Measurements from ENCODE around the gene GDI1. TPM values are rescaled to one million over a fixed set of nuclear protein-coding genes. Genes with fewer than 3 reads are reported as not detected.
A peak's percentile ranks its signal among the peaks of the same experiment; 100 is the strongest.

GDI1 gene
- total and polyA plus RNA-seq, 2 of the 8 experiments (the other 6 are each of a cell fraction or from before 2014, with no cell fraction given): 83.1 to 136 TPM

GRCh38 chrX:154458116-154458953 lies 21.4 kb downstream of the GDI1 start, which contains the start of gene PLXNA3:
PLXNA3 (plus strand) TSS chrX:154458281; CDS start chrX:154460184, 1,903 bp downstream.
- Histone ChIP-seq H2BK20ac (ENCODE audit: low read length) (no peak within 1 kb of the TSS), H2AFZ (ENCODE audit: low read length) (no peak within 1 kb of the TSS), H2BK12ac (ENCODE audit: low read depth, low read length) (no peak within 1 kb of the TSS), H3K23ac (ENCODE audit: insufficient read length) (no peak within 1 kb of the TSS), H3K56ac (replicated peaks; ENCODE audit: insufficient read length, low read depth, low read length) (no peak within 1 kb of the TSS), H3K9ac (replicated peaks in 1 of 4; ENCODE audit: extremely low read depth in 1 of 4, low read depth in 3 of 4, low read length in 3 of 4) (peak within 1 kb of the TSS in 3 of 4 experiments; percentile 13 to 69 (median 43)), H3K4ac (replicated peaks; ENCODE audit: insufficient read length, low read depth, low read length) (no peak within 1 kb of the TSS), H3K4me3 (ENCODE audit: extremely low read depth in 1 of 4, insufficient read depth in 2 of 4, low read depth in 3 of 4, low read length in 4 of 4) (peak within 1 kb of the TSS; percentile 47 to 71 (median 58)), H4K91ac (replicated peaks; ENCODE audit: insufficient read length, low read length) (no peak within 1 kb of the TSS), H3K27me3 (replicated peaks in 1 of 4; ENCODE audit: control insufficient read depth in 3 of 4, extremely low read depth in 1 of 4, insufficient read depth in 3 of 4, low read length in 3 of 4) (peaks cover 0 to 3% (median 0%) of the 10 kb centered on the region in 4 experiments; a peak in 1 of 7 replicates), H2AK5ac (ENCODE audit: low read depth, low read length) (no peak within 1 kb of the TSS), H3K79me2 (ENCODE audit: control insufficient read depth in 1 of 2, insufficient read depth in 2 of 2, low read length in 2 of 2) (no peaks in the 10 kb centered on the region), H2BK120ac (replicated peaks; ENCODE audit: low read depth, low read length) (no peak within 1 kb of the TSS), H2BK5ac (ENCODE audit: low read depth, low read length) (no peak within 1 kb of the TSS), H3K4me1 (replicated peaks in 1 of 4; ENCODE audit: control insufficient read depth in 3 of 4, insufficient read depth in 4 of 4, low read length in 3 of 4) (peaks cover 0 to 2% (median 0%) of the 10 kb centered on the region in 4 experiments; a peak in 2 of 7 replicates), H3K79me1 (ENCODE audit: low read depth, low read length) (no peaks in the 10 kb centered on the region), H4K8ac (ENCODE audit: extremely low read depth, insufficient read depth, low read length) (peak within 1 kb of the TSS; percentile 79; the same call in 1 of the 2 replicates), H3K36me3 (ENCODE audit: control insufficient read depth in 2 of 4, insufficient read depth in 4 of 4, low read length in 3 of 4) (peaks cover 0 to 4% (median 0%) of the 10 kb centered on the region in 4 experiments; a peak in 4 of 8 replicates), H2BK15ac (ENCODE audit: low read length) (no peak within 1 kb of the TSS), H3K14ac (ENCODE audit: insufficient read length) (no peak within 1 kb of the TSS), H3K9me3 (ENCODE audit: insufficient read depth in 2 of 2, low read depth in 1 of 2, low read length in 1 of 2) (no peaks in the 10 kb centered on the region), H3K23me2 (ENCODE audit: low read depth, low read length) (no peaks in the 10 kb centered on the region; the same call in 1 of the 2 replicates), H3K27ac (ENCODE audit: low read depth, low read length) (no peak within 1 kb of the TSS), H3K18ac (ENCODE audit: extremely low read depth, low read length) (no peak within 1 kb of the TSS; the same call in 1 of the 2 replicates), H4K20me1 (replicated peaks in 1 of 2; ENCODE audit: control insufficient read depth in 1 of 2, insufficient read depth in 2 of 2, low read length in 2 of 2) (no peaks in the 10 kb centered on the region), H3K4me2 (ENCODE audit: insufficient read depth in 1 of 2, low read depth in 2 of 2, low read length in 2 of 2) (peak within 1 kb of the TSS; percentile 71 to 77), H4K5ac (ENCODE audit: insufficient read length, low read depth, low read length) (no peak within 1 kb of the TSS)
- FAIRE-seq (no peak), DNase-seq (ENCODE audit: low read depth in 1 of 2, low spot score in 2 of 2) (peak in 1 of 2 experiments; percentile 62)
- ChIA-PET POLR2A (ENCODE audit: partially characterized antibody) (interaction anchor here (0.8 to 2.8 kb wide), 13 partner anchors 9 to 87 kb away, joined by 3 to 14 read pairs (median 4); partner anchors contain the start of genes RPL10 and UBL4A), CTCF (ENCODE audit: partially characterized antibody) (interaction anchor here (1.3 to 2.3 kb wide), 2 partner anchors 14 to 26 kb away, joined by 3 to 11 read pairs; no protein-coding TSS in a partner anchor)
- 12% methylated on average over 3 of the region's 88 CpGs; no CpG with 5 or more reads in 1 of the 2 experiments for WGBS, 2 experiments (ENCODE audit: extremely low coverage in 1 of 2, insufficient coverage in 1 of 2, insufficient read length in 1 of 2, insufficient replicate concordance in 2 of 2, low coverage in 1 of 2, low lambda C conversion rate in 2 of 2, missing lambda C conversion rate in 1 of 2)
- no peak; the same call in 1 of the 2 replicates for TF ChIP-seq EGR1 (IDR thresholded peaks at IDR 0.05; ENCODE audit: borderline replicate concordance, low read depth, low read length)
- TF ChIP-seq JUN (IDR thresholded peaks at IDR 0.05; ENCODE audit: low read depth, low read length): no peak
- TF ChIP-seq SIRT6 (IDR thresholded peaks at IDR 0.05; ENCODE audit: low read length): no peak
- no peak for TF ChIP-seq SIX5 (IDR thresholded peaks at IDR 0.05; ENCODE audit: low read depth, low read length)
- no peak for TF ChIP-seq CBX5 (IDR thresholded peaks at IDR 0.05; ENCODE audit: low read depth, low read length)
- TF ChIP-seq CTCF (IDR thresholded peaks at IDR 0.05; ENCODE audit: control extremely low read depth in 1 of 3, insufficient read depth in 1 of 3, low read depth in 1 of 3, low read length in 3 of 3): no peak
- no peak for TF ChIP-seq RAD21 (IDR thresholded peaks at IDR 0.05 in 1 of 2, conservative IDR thresholded peaks at IDR 0.05 in 1 of 2; ENCODE audit: low read depth in 2 of 2, low read length in 2 of 2)
- TF ChIP-seq TAF7 (optimal IDR thresholded peaks at IDR 0.05; ENCODE audit: borderline replicate concordance, low read depth, low read length): no peak

All from H1 (cell line).